ENCODE results near the gene KCNJ4.
"Not testable (repeated sequence)": the region's sequence is repeated elsewhere in the genome, so short reads cannot be mapped to it uniquely, and the experiment has no call there.

Gene KCNJ4

GRCh38 chr22:38470179-38470578 is 15.2 kb upstream of the KCNJ4 start:
- not testable (repeated sequence) for DNase-seq

GRCh38 chr22:38469306-38469781 is 14.3 kb upstream of the KCNJ4 start:
- no peak for DNase-seq

- peak; percentile 52 for DNase-seq
Observed at GRCh38 chr22:38468443-38469305, 13.7 kb upstream of the KCNJ4 start.

- peak; percentile 70 for DNase-seq
Observed at GRCh38 chr22:38467904-38468442, 13.0 kb upstream of the KCNJ4 start, which contains the start of gene KDELR3. Gene KDELR3 (plus strand): TSS chr22:38468096. CDS start chr22:38468234, 138 bp downstream.

GRCh38 chr22:38467438-38467903 is 12.5 kb upstream of the KCNJ4 start:
- DNase-seq = no peak

- no peak for DNase-seq
Observed at GRCh38 chr22:38465673-38466490, 10.9 kb upstream of the KCNJ4 start.

- no peak for DNase-seq
Observed at GRCh38 chr22:38464992-38465672, 10.1 kb upstream of the KCNJ4 start.

- DNase-seq = peak; percentile 53
Observed at GRCh38 chr22:38462960-38463784, 8.2 kb upstream of the KCNJ4 start.

GRCh38 chr22:38461414-38462081 is 6.5 kb upstream of the KCNJ4 start:
- peak; percentile 92 for DNase-seq

- no peak for DNase-seq
Observed at GRCh38 chr22:38461057-38461413, 6.0 kb upstream of the KCNJ4 start.

GRCh38 chr22:38460426-38460840 is 5.4 kb upstream of the KCNJ4 start:
- DNase-seq = no peak

- no peak for DNase-seq
Observed at GRCh38 chr22:38456841-38457699, 2.1 kb upstream of the KCNJ4 start.

GRCh38 chr22:38456272-38456835 is 1.4 kb upstream of the KCNJ4 start:
- DNase-seq = no peak

GRCh38 chr22:38455530-38456271 is 702 bp upstream of the KCNJ4 start:
- peak; percentile 46 for DNase-seq

- DNase-seq = peak; percentile 33
Observed at GRCh38 chr22:38454353-38455075, 485 bp downstream of the KCNJ4 start.

GRCh38 chr22:38453996-38454352 is 1.0 kb downstream of the KCNJ4 start:
- peak; percentile 41 for DNase-seq

- no peak for DNase-seq
Observed at GRCh38 chr22:38453066-38453672, 1.8 kb downstream of the KCNJ4 start.

All from hematopoietic multipotent progenitor cell treated with erythropoietin and hydrocortisone succinate and interleukin-3 and kit ligand, for 4 days (in vitro differentiated cells).